ENCODE measurements around the gene SPTLC1. TPM values are rescaled to one million over a fixed set of nuclear protein-coding genes. Genes with fewer than 3 reads are reported as not detected.
"Not testable (repeated sequence)": the region's sequence is repeated elsewhere in the genome, so short reads cannot be mapped to it uniquely, and the experiment has no call there.

Gene SPTLC1
- total and polyA plus RNA-seq, 2 donors, result 44.3 to 49.4 TPM

GRCh38 chr9:92035146-92035545 lies 80.1 kb downstream of the SPTLC1 start:
- peaks cover 43 to 50% of the 10 kb centered on the region in 2 donors for H3K36me3 ChIP-seq (ENCODE audit: control insufficient read depth in 2 of 2, insufficient read depth in 2 of 2, low read length in 1 of 2)
- H3K27ac ChIP-seq (ENCODE audit: low read depth in 1 of 2, low read length in 1 of 2), result no peak overlapping the region
- no peaks in the 10 kb centered on the region for H3K4me1 ChIP-seq (ENCODE audit: control insufficient read depth in 2 of 2, insufficient read depth in 2 of 2, low read length in 2 of 2)
- DNase-seq (ENCODE audit: low read depth in 6 of 9, low spot score in 9 of 9), result no peak
- no peak overlapping the region for H3K4me3 ChIP-seq (ENCODE audit: low read length in 2 of 2)
- H3K9me3 ChIP-seq (ENCODE audit: control insufficient read depth in 2 of 2, insufficient read depth in 1 of 2, low read length in 1 of 2), result no peaks in the 10 kb centered on the region
- 97% methylated on average over 4 of the region's 4 CpGs for WGBS
- H3K27me3 ChIP-seq (ENCODE audit: control insufficient read depth in 2 of 2, insufficient read depth in 1 of 2, low read length in 1 of 2), result no peaks in the 10 kb centered on the region

GRCh38 chr9:92033991-92034390 lies 81.2 kb downstream of the SPTLC1 start:
- DNase-seq (ENCODE audit: low read depth in 6 of 9, low spot score in 9 of 9), result no peak
- WGBS, result 98% methylated on average over 5 of the region's 5 CpGs
- H3K36me3 ChIP-seq (ENCODE audit: control insufficient read depth in 2 of 2, insufficient read depth in 2 of 2, low read length in 1 of 2), result peaks cover 43 to 50% of the 10 kb centered on the region in 2 donors

DNA sequence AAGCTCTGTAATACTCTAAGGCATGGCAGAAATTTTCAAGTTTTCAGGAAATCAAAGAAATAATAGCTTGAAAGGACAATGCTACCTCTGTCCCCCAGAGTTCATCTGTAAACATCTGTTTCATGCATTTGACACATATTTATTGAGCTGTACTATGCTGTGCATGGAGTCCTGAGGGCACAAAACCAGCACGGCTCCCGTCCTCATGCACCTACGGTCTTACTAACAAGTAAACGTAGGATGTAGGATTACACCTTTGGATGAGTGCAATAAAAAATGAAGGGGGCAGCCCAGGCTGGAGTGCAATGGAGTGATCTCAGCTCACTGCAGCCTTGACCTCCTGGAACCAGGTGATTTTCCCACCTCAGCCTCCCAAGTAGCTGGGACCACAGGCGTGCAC lies 81.9 kb downstream of the SPTLC1 start:
- WGBS, result 97% methylated on average over 5 of the region's 5 CpGs
- no peak overlapping the region for H3K27ac ChIP-seq (ENCODE audit: low read depth in 1 of 2, low read length in 1 of 2)
- DNase-seq (ENCODE audit: low read depth in 6 of 9, low spot score in 9 of 9), result no peak
- no peaks in the 10 kb centered on the region for H3K4me1 ChIP-seq (ENCODE audit: control insufficient read depth in 2 of 2, insufficient read depth in 2 of 2, low read length in 2 of 2)
- H3K4me3 ChIP-seq (ENCODE audit: low read length in 2 of 2), result no peak overlapping the region
- no peaks in the 10 kb centered on the region for H3K9me3 ChIP-seq (ENCODE audit: control insufficient read depth in 2 of 2, insufficient read depth in 1 of 2, low read length in 1 of 2)
- H3K36me3 ChIP-seq (ENCODE audit: control insufficient read depth in 2 of 2, insufficient read depth in 2 of 2, low read length in 1 of 2), result peaks cover 41 to 46% of the 10 kb centered on the region in 2 donors
- H3K27me3 ChIP-seq (ENCODE audit: control insufficient read depth in 2 of 2, insufficient read depth in 1 of 2, low read length in 1 of 2), result no peaks in the 10 kb centered on the region

More at GRCh38 chr9:92033991-92034390, 81.2 kb downstream of the SPTLC1 start:
- H3K27ac ChIP-seq (ENCODE audit: low read depth in 1 of 2, low read length in 1 of 2), result no peak overlapping the region
- no peaks in the 10 kb centered on the region for H3K27me3 ChIP-seq (ENCODE audit: control insufficient read depth in 2 of 2, insufficient read depth in 1 of 2, low read length in 1 of 2)
- no peak overlapping the region for H3K4me3 ChIP-seq (ENCODE audit: low read length in 2 of 2)
- H3K9me3 ChIP-seq (ENCODE audit: control insufficient read depth in 2 of 2, insufficient read depth in 1 of 2, low read length in 1 of 2), result no peaks in the 10 kb centered on the region
- no peaks in the 10 kb centered on the region for H3K4me1 ChIP-seq (ENCODE audit: control insufficient read depth in 2 of 2, insufficient read depth in 2 of 2, low read length in 2 of 2)

- no peaks in the 10 kb centered on the region for H3K27me3 ChIP-seq (ENCODE audit: control insufficient read depth in 2 of 2, insufficient read depth in 1 of 2, low read length in 1 of 2)
- H3K36me3 ChIP-seq (ENCODE audit: control insufficient read depth in 2 of 2, insufficient read depth in 2 of 2, low read length in 1 of 2), result peaks cover 40 to 43% of the 10 kb centered on the region in 2 donors
- no peaks in the 10 kb centered on the region for H3K4me1 ChIP-seq (ENCODE audit: control insufficient read depth in 2 of 2, insufficient read depth in 2 of 2, low read length in 2 of 2)
- WGBS, result 97% methylated on average over 5 of the region's 5 CpGs
- no peak overlapping the region for H3K4me3 ChIP-seq (ENCODE audit: low read length in 2 of 2)
- no peaks in the 10 kb centered on the region for H3K9me3 ChIP-seq (ENCODE audit: control insufficient read depth in 2 of 2, insufficient read depth in 1 of 2, low read length in 1 of 2)
- no peak for DNase-seq (ENCODE audit: low read depth in 6 of 9, low spot score in 9 of 9)
- H3K27ac ChIP-seq (ENCODE audit: low read depth in 1 of 2, low read length in 1 of 2), result no peak overlapping the region
Measured at GRCh38 chr9:92032891-92033290, 82.3 kb downstream of the SPTLC1 start.

GRCh38 chr9:92030367-92030766 lies 84.8 kb downstream of the SPTLC1 start:
- Histone ChIP-seq H3K9me3 (ENCODE audit: control insufficient read depth in 2 of 2, insufficient read depth in 1 of 2, low read length in 1 of 2) (no peaks in the 10 kb centered on the region), H3K4me1 (ENCODE audit: control insufficient read depth in 2 of 2, insufficient read depth in 2 of 2, low read length in 2 of 2) (no peaks in the 10 kb centered on the region), H3K36me3 (ENCODE audit: control insufficient read depth in 2 of 2, insufficient read depth in 2 of 2, low read length in 1 of 2) (peaks cover 27% of the 10 kb centered on the region in 2 donors), H3K27me3 (ENCODE audit: control insufficient read depth in 2 of 2, insufficient read depth in 1 of 2, low read length in 1 of 2) (no peaks in the 10 kb centered on the region), H3K27ac (ENCODE audit: low read depth in 1 of 2, low read length in 1 of 2) (no peak overlapping the region), H3K4me3 (ENCODE audit: low read length in 2 of 2) (no peak overlapping the region)
- no peak for DNase-seq (ENCODE audit: low read depth in 6 of 9, low spot score in 9 of 9)
- WGBS, result 96% methylated on average over 3 of the region's 3 CpGs

- 98% methylated on average over 4 of the region's 4 CpGs for WGBS
- H3K4me3 ChIP-seq (ENCODE audit: low read length in 2 of 2), result no peak overlapping the region
- no peak overlapping the region for H3K27ac ChIP-seq (ENCODE audit: low read depth in 1 of 2, low read length in 1 of 2)
- H3K36me3 ChIP-seq (ENCODE audit: control insufficient read depth in 2 of 2, insufficient read depth in 2 of 2, low read length in 1 of 2), result peaks cover 21% of the 10 kb centered on the region in 2 donors
- DNase-seq (ENCODE audit: low read depth in 6 of 9, low spot score in 9 of 9), result no peak
- H3K27me3 ChIP-seq (ENCODE audit: control insufficient read depth in 2 of 2, insufficient read depth in 1 of 2, low read length in 1 of 2), result no peaks in the 10 kb centered on the region
- H3K4me1 ChIP-seq (ENCODE audit: control insufficient read depth in 2 of 2, insufficient read depth in 2 of 2, low read length in 2 of 2), result no peaks in the 10 kb centered on the region
- H3K9me3 ChIP-seq (ENCODE audit: control insufficient read depth in 2 of 2, insufficient read depth in 1 of 2, low read length in 1 of 2), result no peaks in the 10 kb centered on the region
Measured at GRCh38 chr9:92029553-92029952, 85.7 kb downstream of the SPTLC1 start.

- DNase-seq (ENCODE audit: low read depth in 6 of 9, low spot score in 9 of 9), result no peak
- WGBS, result 95% methylated on average over 31 of the region's 31 CpGs
- no peaks in the 10 kb centered on the region for H3K4me1 ChIP-seq (ENCODE audit: control insufficient read depth in 2 of 2, insufficient read depth in 2 of 2, low read length in 2 of 2)
- H3K4me3 ChIP-seq (ENCODE audit: low read length in 2 of 2), result no peak overlapping the region
- H3K36me3 ChIP-seq (ENCODE audit: control insufficient read depth in 2 of 2, insufficient read depth in 2 of 2, low read length in 1 of 2), result no peaks in the 10 kb centered on the region
- no peaks in the 10 kb centered on the region for H3K9me3 ChIP-seq (ENCODE audit: control insufficient read depth in 2 of 2, insufficient read depth in 1 of 2, low read length in 1 of 2)
- no peak overlapping the region for H3K27ac ChIP-seq (ENCODE audit: low read depth in 1 of 2, low read length in 1 of 2)
- H3K27me3 ChIP-seq (ENCODE audit: control insufficient read depth in 2 of 2, insufficient read depth in 1 of 2, low read length in 1 of 2), result no peaks in the 10 kb centered on the region
Measured at GRCh38 chr9:92026206-92027002, 88.8 kb downstream of the SPTLC1 start.

GRCh38 chr9:92021785-92022541 lies 93.2 kb downstream of the SPTLC1 start:
- 73% methylated on average over 7 of the region's 7 CpGs for WGBS
- H3K4me3 ChIP-seq (ENCODE audit: low read length in 2 of 2); H3K4me1 ChIP-seq (ENCODE audit: control insufficient read depth in 2 of 2, insufficient read depth in 2 of 2, low read length in 2 of 2); H3K36me3 ChIP-seq (ENCODE audit: control insufficient read depth in 2 of 2, insufficient read depth in 2 of 2, low read length in 1 of 2); DNase-seq (ENCODE audit: low read depth in 6 of 9, low spot score in 9 of 9); H3K9me3 ChIP-seq (ENCODE audit: control insufficient read depth in 2 of 2, insufficient read depth in 1 of 2, low read length in 1 of 2); H3K27ac ChIP-seq (ENCODE audit: low read depth in 1 of 2, low read length in 1 of 2); H3K27me3 ChIP-seq (ENCODE audit: control insufficient read depth in 2 of 2, insufficient read depth in 1 of 2, low read length in 1 of 2): not testable (repeated sequence)

- Histone ChIP-seq H3K27ac (ENCODE audit: low read depth in 1 of 2, low read length in 1 of 2) (no peak overlapping the region), H3K9me3 (ENCODE audit: control insufficient read depth in 2 of 2, insufficient read depth in 1 of 2, low read length in 1 of 2) (no peaks in the 10 kb centered on the region), H3K4me3 (ENCODE audit: low read length in 2 of 2) (no peak overlapping the region), H3K36me3 (ENCODE audit: control insufficient read depth in 2 of 2, insufficient read depth in 2 of 2, low read length in 1 of 2) (no peaks in the 10 kb centered on the region), H3K4me1 (ENCODE audit: control insufficient read depth in 2 of 2, insufficient read depth in 2 of 2, low read length in 2 of 2) (no peaks in the 10 kb centered on the region), H3K27me3 (ENCODE audit: control insufficient read depth in 2 of 2, insufficient read depth in 1 of 2, low read length in 1 of 2) (no peaks in the 10 kb centered on the region)
- WGBS, result 72% methylated on average over 5 of the region's 5 CpGs
- DNase-seq (ENCODE audit: low read depth in 6 of 9, low spot score in 9 of 9), result no peak
Measured at GRCh38 chr9:92019658-92020057, 95.6 kb downstream of the SPTLC1 start.
